LHCN-M2 (cell line): ENCODE data around the gene EPGN. TPM values are rescaled to one million over a fixed set of nuclear protein-coding genes. Genes with fewer than 3 reads are reported as not detected.
"Not testable (repeated sequence)": the region's sequence is repeated elsewhere in the genome, so short reads cannot be mapped to it uniquely, and the experiment has no call there.

Source experiments
- DNase-seq: peaks from one replicate; pipeline ENCODE4 v3.0.0-alpha.2; 2012; ENCODE audit warnings: low read depth
- total RNA-seq: library from RNA; depleted of rRNA; stranded (reverse); fragments of >200 nt; gene quantifications from 2 replicates; pipeline ENCODE4 v1.2.3, GENCODE V29; 2014; rRNA removed

The EPGN gene
- total RNA-seq, 1 experiment from 2014 or later = not detected

GRCh38 chr4:74338792-74339333 is 30.6 kb downstream of the EPGN start:
- no peak for DNase-seq

- no peak for DNase-seq
Observed at GRCh38 chr4:74339501-74339900, 31.2 kb downstream of the EPGN start.

GRCh38 chr4:74340421-74340820 is 32.2 kb downstream of the EPGN start:
- DNase-seq = not testable (repeated sequence)

- no peak for DNase-seq
Observed at GRCh38 chr4:74344031-74344430, 35.8 kb downstream of the EPGN start.

- DNase-seq = no peak
Observed at GRCh38 chr4:74353858-74354257, 45.6 kb downstream of the EPGN start.

- no peak for DNase-seq
Observed at GRCh38 chr4:74357965-74358364, 49.7 kb downstream of the EPGN start.

- DNase-seq = no peak
Observed at GRCh38 chr4:74361671-74362070, 53.4 kb downstream of the EPGN start.

- no peak for DNase-seq
Observed at GRCh38 chr4:74362347-74362746, 54.1 kb downstream of the EPGN start.

- DNase-seq = no peak
Observed at GRCh38 chr4:74364256-74364651, 56.0 kb downstream of the EPGN start.

GRCh38 chr4:74364652-74365491 is 56.6 kb downstream of the EPGN start, which contains the start of gene EREG:
Gene EREG, plus strand, starts transcription at chr4:74365145. Its CDS starts 164 bp downstream, at chr4:74365309.
- peak; percentile 26 for DNase-seq

GRCh38 chr4:74365761-74366160 is 57.5 kb downstream of the EPGN start:
- no peak for DNase-seq

Other genes with a start within 250 kb of the EPGN start
- 7.3 and 9.9 TPM in 2 replicates for gene CXCL2, start 209.3 kb upstream of the EPGN start, total RNA-seq
- 11.1 and 19.7 TPM in 2 replicates for gene MTHFD2L, start 150.4 kb upstream of the EPGN start, total RNA-seq
- 2.9 and 4.1 TPM in 2 replicates for gene EREG, start 56.7 kb downstream of the EPGN start, total RNA-seq
- gene AREG, start 136.7 kb downstream of the EPGN start, total RNA-seq = 75.3 and 95.8 TPM in 2 replicates